ENCODE data around the gene NTNG2.

NTNG2 gene, protein sequence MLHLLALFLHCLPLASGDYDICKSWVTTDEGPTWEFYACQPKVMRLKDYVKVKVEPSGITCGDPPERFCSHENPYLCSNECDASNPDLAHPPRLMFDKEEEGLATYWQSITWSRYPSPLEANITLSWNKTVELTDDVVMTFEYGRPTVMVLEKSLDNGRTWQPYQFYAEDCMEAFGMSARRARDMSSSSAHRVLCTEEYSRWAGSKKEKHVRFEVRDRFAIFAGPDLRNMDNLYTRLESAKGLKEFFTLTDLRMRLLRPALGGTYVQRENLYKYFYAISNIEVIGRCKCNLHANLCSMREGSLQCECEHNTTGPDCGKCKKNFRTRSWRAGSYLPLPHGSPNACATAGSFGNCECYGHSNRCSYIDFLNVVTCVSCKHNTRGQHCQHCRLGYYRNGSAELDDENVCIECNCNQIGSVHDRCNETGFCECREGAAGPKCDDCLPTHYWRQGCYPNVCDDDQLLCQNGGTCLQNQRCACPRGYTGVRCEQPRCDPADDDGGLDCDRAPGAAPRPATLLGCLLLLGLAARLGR

DNA sequence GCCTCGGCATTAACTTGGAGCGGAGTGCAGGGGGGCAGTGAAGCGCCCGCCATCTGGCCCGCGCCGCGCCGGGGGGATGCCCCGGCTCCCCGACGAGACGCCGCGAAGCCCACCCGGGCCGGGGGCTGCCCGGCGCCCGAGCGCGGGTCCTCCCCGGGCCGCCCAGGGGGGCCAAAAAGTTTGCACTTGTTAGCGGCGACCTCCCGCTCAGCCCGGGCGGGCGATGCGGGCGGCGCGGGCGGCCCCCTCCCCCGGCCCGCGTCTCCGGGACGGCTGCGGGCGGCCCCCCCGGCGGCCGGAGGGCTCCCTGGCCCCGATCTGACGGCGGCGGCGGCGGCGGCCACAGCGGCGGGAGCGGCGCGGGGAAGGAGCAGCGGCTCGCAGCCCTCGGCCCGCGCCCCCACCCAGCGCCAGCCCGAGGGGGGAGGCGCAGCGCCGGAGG lies at the start of gene NTNG2:
NTNG2 (plus strand) TSS at position 316 of the 442 bp plus-strand sequence. CDS start 4,774 bp downstream, outside the sequence.
- Histone ChIP-seq H3K9me3 (ENCODE audit: low read length) (no peaks in the 10 kb centered on the region), H3K4me3 (ENCODE audit: low read depth, low read length, poor library complexity, severe bottlenecking) (peak within 1 kb of the TSS; percentile 46), H3F3A (ENCODE audit: insufficient read depth, low read length) (no peaks in the 10 kb centered on the region), H3K36me3 (ENCODE audit: insufficient read depth, low read length) (no peaks in the 10 kb centered on the region), H3K4me2 (ENCODE audit: low read length) (peak within 1 kb of the TSS; percentile 47; the same call in 1 of the 2 replicates), H3K4me1 (ENCODE audit: insufficient read depth, low read length, severe bottlenecking) (peaks cover 7% of the 10 kb centered on the region), H3K27ac (ENCODE audit: low read depth, low read length, poor library complexity, severe bottlenecking) (no peak within 1 kb of the TSS), H3K27me3 (ENCODE audit: insufficient read depth, low read length) (peaks cover 7% of the 10 kb centered on the region; the same call in 1 of the 2 replicates), H3K9ac (ENCODE audit: low read length) (no peak within 1 kb of the TSS), H2AFZ (ENCODE audit: low read length) (no peak within 1 kb of the TSS), H3K9me2 (ENCODE audit: low read depth, low read length) (no peaks in the 10 kb centered on the region), H4K20me1 (ENCODE audit: insufficient read depth, low read length) (no peaks in the 10 kb centered on the region), H3K79me2 (ENCODE audit: insufficient read depth, low read length) (no peaks in the 10 kb centered on the region)
- no peak for TF ChIP-seq EZH2 (IDR thresholded peaks at IDR 0.05; ENCODE audit: borderline replicate concordance, low read length)
- TF ChIP-seq, protein P1, sequence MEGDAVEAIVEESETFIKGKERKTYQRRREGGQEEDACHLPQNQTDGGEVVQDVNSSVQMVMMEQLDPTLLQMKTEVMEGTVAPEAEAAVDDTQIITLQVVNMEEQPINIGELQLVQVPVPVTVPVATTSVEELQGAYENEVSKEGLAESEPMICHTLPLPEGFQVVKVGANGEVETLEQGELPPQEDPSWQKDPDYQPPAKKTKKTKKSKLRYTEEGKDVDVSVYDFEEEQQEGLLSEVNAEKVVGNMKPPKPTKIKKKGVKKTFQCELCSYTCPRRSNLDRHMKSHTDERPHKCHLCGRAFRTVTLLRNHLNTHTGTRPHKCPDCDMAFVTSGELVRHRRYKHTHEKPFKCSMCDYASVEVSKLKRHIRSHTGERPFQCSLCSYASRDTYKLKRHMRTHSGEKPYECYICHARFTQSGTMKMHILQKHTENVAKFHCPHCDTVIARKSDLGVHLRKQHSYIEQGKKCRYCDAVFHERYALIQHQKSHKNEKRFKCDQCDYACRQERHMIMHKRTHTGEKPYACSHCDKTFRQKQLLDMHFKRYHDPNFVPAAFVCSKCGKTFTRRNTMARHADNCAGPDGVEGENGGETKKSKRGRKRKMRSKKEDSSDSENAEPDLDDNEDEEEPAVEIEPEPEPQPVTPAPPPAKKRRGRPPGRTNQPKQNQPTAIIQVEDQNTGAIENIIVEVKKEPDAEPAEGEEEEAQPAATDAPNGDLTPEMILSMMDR (IDR thresholded peaks at IDR 0.05; ENCODE audit: low read length) = no peak

DNA sequence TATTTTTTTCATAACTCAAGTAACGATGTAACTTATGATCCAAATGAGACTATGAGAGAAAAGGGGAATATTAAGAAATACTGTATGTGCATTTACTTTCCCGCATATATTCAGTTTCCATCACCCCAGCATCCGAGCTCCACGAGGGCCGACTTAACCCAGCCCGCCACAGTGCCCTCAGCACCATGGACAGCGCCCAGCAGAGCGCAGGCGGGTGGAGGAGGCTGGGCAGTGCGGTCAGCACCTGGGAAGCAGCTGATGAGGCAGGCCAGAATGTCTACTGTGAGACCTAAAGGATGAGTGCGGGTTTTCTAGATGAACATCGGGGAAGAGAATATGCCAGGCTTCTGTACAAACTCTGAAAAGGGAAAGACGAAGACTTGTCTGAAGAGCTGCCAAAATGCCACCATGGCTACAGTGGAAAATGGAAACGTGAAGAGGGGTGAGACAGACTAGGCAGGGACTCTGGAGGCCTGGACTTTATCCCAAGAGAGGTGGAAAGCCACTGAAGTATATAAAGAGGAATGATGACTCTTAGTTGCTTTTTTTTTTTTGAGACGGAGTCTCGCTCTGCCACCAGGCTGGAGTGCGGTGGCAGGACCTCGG lies 47.7 kb upstream of the NTNG2 start:
- H3K4me3 ChIP-seq (ENCODE audit: low read depth, low read length, poor library complexity, severe bottlenecking) = no peak overlapping the region
- H3K9ac ChIP-seq (ENCODE audit: low read length) = no peak overlapping the region
- H3K36me3 ChIP-seq (ENCODE audit: insufficient read depth, low read length) = no peaks in the 10 kb centered on the region; the same call in 1 of the 2 replicates
- H3K4me2 ChIP-seq (ENCODE audit: low read length) = no peak overlapping the region
- no peaks in the 10 kb centered on the region for H3K27me3 ChIP-seq (ENCODE audit: insufficient read depth, low read length)
- no peak overlapping the region for H3K27ac ChIP-seq (ENCODE audit: low read depth, low read length, poor library complexity, severe bottlenecking)
- no peaks in the 10 kb centered on the region for H4K20me1 ChIP-seq (ENCODE audit: insufficient read depth, low read length)
- H3K4me1 ChIP-seq (ENCODE audit: insufficient read depth, low read length, severe bottlenecking) = no peaks in the 10 kb centered on the region
- H3K9me3 ChIP-seq (ENCODE audit: low read length) = no peaks in the 10 kb centered on the region
- no peaks in the 10 kb centered on the region for H3K9me2 ChIP-seq (ENCODE audit: low read depth, low read length)
- no peaks in the 10 kb centered on the region for H3K79me2 ChIP-seq (ENCODE audit: insufficient read depth, low read length)
- H3F3A ChIP-seq (ENCODE audit: insufficient read depth, low read length) = no peaks in the 10 kb centered on the region
- TF ChIP-seq, protein P1 (IDR thresholded peaks at IDR 0.05; ENCODE audit: low read length) = no peak
- H2AFZ ChIP-seq (ENCODE audit: low read length) = no peak overlapping the region

DNA sequence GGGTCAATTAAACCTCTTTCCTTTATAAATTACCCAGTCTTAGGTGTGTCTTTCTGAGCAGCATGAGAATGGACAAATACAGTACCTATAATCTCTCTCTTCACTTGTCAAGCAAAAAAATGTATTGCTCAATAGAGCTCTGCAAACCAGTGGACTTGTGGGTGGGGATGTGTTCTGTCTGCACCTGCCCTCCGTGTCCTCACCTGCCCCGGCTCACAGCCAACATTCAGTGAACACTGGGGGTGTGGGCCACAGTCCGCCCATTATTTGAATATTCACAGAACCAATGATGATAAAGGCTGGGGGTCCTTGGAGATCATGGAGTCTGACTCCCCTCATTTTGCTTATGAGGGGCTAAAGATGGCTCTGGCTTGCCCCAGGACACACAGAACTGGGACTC lies 45.3 kb upstream of the NTNG2 start:
- H3K79me2 ChIP-seq (ENCODE audit: insufficient read depth, low read length) = no peaks in the 10 kb centered on the region
- H3K4me3 ChIP-seq (ENCODE audit: low read depth, low read length, poor library complexity, severe bottlenecking) = no peak overlapping the region
- H3K9me2 ChIP-seq (ENCODE audit: low read depth, low read length) = no peaks in the 10 kb centered on the region
- no peaks in the 10 kb centered on the region; the same call in 1 of the 2 replicates for H3K36me3 ChIP-seq (ENCODE audit: insufficient read depth, low read length)
- H4K20me1 ChIP-seq (ENCODE audit: insufficient read depth, low read length) = no peaks in the 10 kb centered on the region
- no peak overlapping the region for H2AFZ ChIP-seq (ENCODE audit: low read length)
- no peaks in the 10 kb centered on the region for H3K9me3 ChIP-seq (ENCODE audit: low read length)
- no peaks in the 10 kb centered on the region for H3K27me3 ChIP-seq (ENCODE audit: insufficient read depth, low read length)
- no peaks in the 10 kb centered on the region for H3F3A ChIP-seq (ENCODE audit: insufficient read depth, low read length)
- no peak for TF ChIP-seq EZH2 (IDR thresholded peaks at IDR 0.05; ENCODE audit: borderline replicate concordance, low read length)
- TF ChIP-seq, protein P1 (IDR thresholded peaks at IDR 0.05; ENCODE audit: low read length) = no peak
- no peak overlapping the region for H3K4me2 ChIP-seq (ENCODE audit: low read length)
- no peak overlapping the region for H3K9ac ChIP-seq (ENCODE audit: low read length)
- H3K27ac ChIP-seq (ENCODE audit: low read depth, low read length, poor library complexity, severe bottlenecking) = no peak overlapping the region
- no peaks in the 10 kb centered on the region for H3K4me1 ChIP-seq (ENCODE audit: insufficient read depth, low read length, severe bottlenecking)

Data from OCI-LY1 (cell line).